T-cell (primary cell): ENCODE measurements around the gene NTRK1. TPM values are rescaled to one million over a fixed set of nuclear protein-coding genes. Genes with fewer than 3 reads are reported as not detected.

Experiments
- ATAC-seq, 4 experiments: fragments of 200-7000 bp in 3 of 4; fragments of 150-1000 bp in 1 of 4; cut with Tn5 transposase; replicated peaks in 1 of 4; 1 replicate in 3 of 4; 2 replicates in 1 of 4; pipeline ENCODE4 v1.10.0; 2021; ENCODE audit warnings: moderate library complexity in 3 of 4, mild to moderate bottlenecking in 2 of 4, moderate number of reproducible peaks in 1 of 4
- CTCF ChIA-PET, 2 donors: fragments of 300-600 bp; sonication (Branson Sonifier 250); formaldehyde crosslinking; loops; one replicate each; lab custom pipeline; 2022; ENCODE audit warnings: antibody characterized with exemption in 2 of 2; lab: Charles Lee
- POLR2A ChIA-PET, 2 donors: fragments of 300-600 bp; sonication (Branson Sonifier 250); formaldehyde crosslinking; loops; one replicate each; lab custom pipeline; 2022; ENCODE audit warnings: antibody characterized with exemption in 2 of 2; lab: Charles Lee
- DNase-seq, 35 experiments: peaks; one replicate each; pipeline versions ENCODE4 v3.0.0 to v3.0.0-alpha.2; 2013 to 2023
- H3K27ac ChIP-seq: one replicate; pipeline ENCODE4 v1.5.1; 2013; ENCODE audit warnings: low read length
- H3K27me3 ChIP-seq, 2 experiments: replicated peaks in 1 of 2; 1 replicate in 1 of 2; 2 replicates in 1 of 2; pipeline versions ENCODE4 v1.6.1 to v1.7.0; 2013; ENCODE audit warnings: low read length in 1 of 2, mixed read lengths in 1 of 2; ENCODE audit not compliant: control insufficient read depth in 2 of 2, insufficient read depth in 2 of 2; ENCODE audit errors: extremely low read depth in 1 of 2
- H3K36me3 ChIP-seq, 2 donors: 1 replicate in 1 of 2; 2 replicates in 1 of 2; pipeline versions ENCODE4 v1.6.1 to v1.7.0; 2013; ENCODE audit warnings: low read length in 1 of 2; ENCODE audit not compliant: control insufficient read depth in 2 of 2, insufficient read depth in 1 of 2; ENCODE audit errors: extremely low read depth in 1 of 2
- H3K4me1 ChIP-seq, 2 experiments: 1 replicate in 1 of 2; 2 replicates in 1 of 2; pipeline versions ENCODE4 v1.6.1 to v1.7.0; 2013; ENCODE audit warnings: low read length in 2 of 2, mixed read lengths in 1 of 2; ENCODE audit not compliant: insufficient read depth in 2 of 2, control insufficient read depth in 1 of 2; ENCODE audit errors: extremely low read depth in 1 of 2
- H3K4me3 ChIP-seq, 2 donors: 1 replicate in 1 of 2; 2 replicates in 1 of 2; pipeline versions ENCODE4 v1.5.1 to v1.7.0; 2013; ENCODE audit warnings: mild to moderate bottlenecking in 2 of 2, low read length in 1 of 2, moderate library complexity in 1 of 2; ENCODE audit not compliant: control insufficient read depth in 1 of 2; ENCODE audit errors: extremely low read depth in 1 of 2
- H3K9me3 ChIP-seq: 2 replicates; pipeline ENCODE4 v1.7.0; 2013
- H3K27ac Mint-ChIP-seq, 2 donors: one replicate each; pipeline ENCODE4 v1.8.0; 2020 to 2021; ENCODE audit warnings: mild to moderate bottlenecking in 2 of 2, mixed read lengths in 2 of 2
- H3K27me3 Mint-ChIP-seq, 2 donors: one replicate each; pipeline ENCODE4 v1.8.0; 2021 to 2022; ENCODE audit warnings: mixed read lengths in 2 of 2
- H3K36me3 Mint-ChIP-seq: one replicate; pipeline ENCODE4 v1.8.0; 2021; ENCODE audit warnings: mixed read lengths
- H3K4me1 Mint-ChIP-seq, 3 donors: one replicate each; pipeline ENCODE4 v1.8.0; 2020 to 2022; ENCODE audit warnings: mixed read lengths in 3 of 3, mild to moderate bottlenecking in 1 of 3
- H3K4me3 Mint-ChIP-seq, 3 donors: one replicate each; pipeline ENCODE4 v1.8.0; 2020 to 2022; ENCODE audit warnings: mild to moderate bottlenecking in 3 of 3, mixed read lengths in 3 of 3, moderate library complexity in 3 of 3
- H3K9me3 Mint-ChIP-seq, 3 donors: one replicate each; pipeline ENCODE4 v1.8.0; 2020 to 2022; ENCODE audit warnings: mixed read lengths in 3 of 3
- WGBS: methylation state at CpG from one replicate; pipeline ENCODE4 v1.1.5; 2013; ENCODE audit warnings: missing lambda C conversion rate; ENCODE audit not compliant: insufficient coverage; 5-methylcytosine and 5-hydroxymethylcytosine counted together
- total RNA-seq, 35 experiments: library from RNA in 6 of 35; stranded (reverse) in 6 of 35; fragments of 120-200 nt in 1 of 35; gene quantifications; one replicate each; pipeline versions ENCODE4 v1.2.1 to v1.2.4 and lab custom pipeline; 2013 to 2026

Gene NTRK1
- total RNA-seq, 5 donors from 2014 or later (not counting 1 experiment from before 2014, with no cell fraction given), result 0.36 to 1.2 (median 0.60) TPM

DNA sequence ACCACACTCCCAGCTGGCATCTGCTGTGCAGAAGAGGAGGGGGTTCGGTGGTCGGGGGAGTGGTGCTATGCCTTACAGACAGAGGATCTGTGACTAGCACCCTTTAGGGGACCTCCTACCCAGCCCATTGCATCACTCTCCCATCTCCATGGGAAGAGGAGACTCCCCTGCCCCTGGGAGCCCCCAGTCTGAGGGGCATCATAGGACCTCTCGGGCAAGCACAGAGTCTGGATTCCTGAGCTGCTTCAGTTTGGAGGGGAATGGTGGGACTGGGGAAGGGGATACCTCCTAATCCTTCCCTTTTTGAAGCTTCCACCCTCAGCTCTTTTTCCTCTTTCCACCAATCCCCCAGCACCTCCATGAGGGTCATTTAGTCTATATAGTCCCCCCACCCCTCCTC, 3.1 kb upstream of the NTRK1 start:
- H3K4me1 ChIP-seq, result peaks cover 5 to 27% of the 10 kb centered on the region in 2 experiments
- CTCF ChIA-PET, result interaction anchor here (1.0 to 5.8 kb wide), 4 partner anchors 19 to 61 kb away, joined by 3 to 57 read pairs (median 14); no protein-coding TSS in a partner anchor
- peaks cover 10 to 23% (median 20%) of the 10 kb centered on the region in 3 donors for H3K4me1 Mint-ChIP-seq
- no peaks in the 10 kb centered on the region for H3K9me3 ChIP-seq
- POLR2A ChIA-PET, result no interaction called here
- H3K9me3 Mint-ChIP-seq, result no peaks in the 10 kb centered on the region
- H3K27ac Mint-ChIP-seq, result no peak overlapping the region
- H3K4me3 ChIP-seq, result no peak overlapping the region
- no peaks in the 10 kb centered on the region for H3K36me3 ChIP-seq
- DNase-seq (no peak), ATAC-seq (no peak)
- no peaks in the 10 kb centered on the region for H3K36me3 Mint-ChIP-seq
- no peak overlapping the region for H3K4me3 Mint-ChIP-seq
- WGBS, result no CpG with 5 or more reads among the region's 3 CpGs
- no peak overlapping the region for H3K27ac ChIP-seq
- peaks cover 31 to 46% of the 10 kb centered on the region in 2 donors for H3K27me3 Mint-ChIP-seq
- peaks cover 9 to 68% of the 10 kb centered on the region in 2 experiments for H3K27me3 ChIP-seq

DNA sequence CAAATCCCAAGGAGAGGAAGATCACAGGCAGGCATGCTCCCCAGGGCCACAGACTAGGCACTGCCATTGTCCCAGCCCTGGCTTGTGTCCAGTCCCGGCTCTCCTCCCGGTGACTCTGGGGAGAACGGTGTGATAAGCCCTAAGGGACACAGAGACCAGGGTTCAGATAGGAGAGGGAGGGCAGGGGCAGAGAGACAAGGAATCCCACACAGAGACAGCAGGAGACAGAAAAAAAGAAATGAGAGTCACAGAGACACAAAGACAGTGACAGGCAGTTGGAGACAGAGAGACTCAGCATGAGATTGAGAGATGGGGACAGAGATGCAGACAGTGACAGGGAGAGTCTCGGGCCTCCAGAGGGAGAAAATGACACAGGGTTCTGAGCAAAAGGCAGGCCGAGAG, 2.1 kb upstream of the NTRK1 start:
- 68% methylated on average over 5 of the region's 5 CpGs for WGBS
- DNase-seq (no peak), ATAC-seq (no peak)
- Mint-ChIP-seq H3K27me3 (peaks cover 41 to 56% of the 10 kb centered on the region in 2 donors), H3K9me3 (no peaks in the 10 kb centered on the region), H3K4me3 (peak overlapping the region in 1 of 3 donors; percentile 42), H3K36me3 (no peaks in the 10 kb centered on the region), H3K4me1 (peaks cover 13 to 30% (median 25%) of the 10 kb centered on the region in 3 donors), H3K27ac (peak overlapping the region in 1 of 2 donors; percentile 41)
- Histone ChIP-seq H3K27me3 (peaks cover 9 to 78% of the 10 kb centered on the region in 2 experiments), H3K36me3 (no peaks in the 10 kb centered on the region), H3K9me3 (no peaks in the 10 kb centered on the region), H3K4me3 (no peak overlapping the region), H3K27ac (no peak overlapping the region), H3K4me1 (peaks cover 5 to 30% of the 10 kb centered on the region in 2 experiments)
- ChIA-PET CTCF (interaction anchor here (1.0 to 5.8 kb wide), 5 partner anchors 20 to 62 kb away, joined by 3 to 57 read pairs (median 26); no protein-coding TSS in a partner anchor), POLR2A (no interaction called here)

DNA sequence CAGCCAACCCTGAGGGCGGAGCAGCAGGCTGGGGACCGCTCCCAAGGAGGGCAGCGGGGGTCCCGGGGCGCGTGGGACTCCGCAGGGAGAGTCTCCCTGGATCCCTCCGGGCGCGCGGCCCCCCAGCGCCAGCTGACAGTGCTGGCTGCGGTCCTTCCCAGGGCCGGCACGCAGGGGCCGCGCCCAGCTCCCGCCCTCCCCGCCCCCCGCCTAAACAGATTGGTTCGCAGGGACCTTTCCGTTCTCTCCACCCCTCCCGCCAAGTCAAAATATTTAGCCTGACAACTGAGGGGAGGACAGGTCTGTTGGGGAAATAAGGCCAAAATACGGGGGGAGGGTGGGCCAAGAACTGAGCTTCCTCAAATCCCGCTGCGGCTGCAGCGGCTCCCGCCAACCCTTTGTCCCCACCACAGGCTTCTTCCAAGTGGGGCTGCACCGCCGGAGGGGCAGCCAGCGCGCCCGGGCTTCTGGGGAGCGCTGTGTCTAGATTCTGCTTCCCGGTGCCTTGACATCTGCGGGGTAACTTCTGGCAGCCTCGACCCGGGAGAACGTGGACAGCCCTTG, 1.6 kb upstream of the NTRK1 start, which contains the start of gene INSRR:
Gene INSRR (minus strand): TSS at position 159 of the 564 bp plus-strand sequence. CDS start 496 bp downstream, outside the sequence.
- no peaks in the 10 kb centered on the region for H3K9me3 Mint-ChIP-seq
- Histone ChIP-seq H3K9me3 (no peaks in the 10 kb centered on the region), H3K27me3 (peaks cover 12 to 80% of the 10 kb centered on the region in 2 experiments), H3K4me3 (peak within 1 kb of the TSS; percentile 38 to 71), H3K4me1 (peaks cover 5 to 30% of the 10 kb centered on the region in 2 experiments), H3K27ac (no peak within 1 kb of the TSS), H3K36me3 (no peaks in the 10 kb centered on the region)
- ChIA-PET CTCF (interaction anchor here (0.6 to 5.8 kb wide), 14 partner anchors 10 to 169 kb away, joined by 3 to 57 read pairs (median 11); partner anchors contain the start of genes ISG20L2 (in 1 of the 2) and METTL25B (in 1 of the 2)), POLR2A (interaction anchor here in 1 of 2 donors (1.4 kb wide), 1 partner anchor 58 kb away, joined by 3 read pairs; no protein-coding TSS in a partner anchor)
- ATAC-seq (peak in 1 of 4 experiments; percentile 3), DNase-seq (no peak)
- no peaks in the 10 kb centered on the region for H3K36me3 Mint-ChIP-seq
- peaks cover 16 to 32% (median 29%) of the 10 kb centered on the region in 3 donors for H3K4me1 Mint-ChIP-seq
- H3K27me3 Mint-ChIP-seq, result peaks cover 45 to 61% of the 10 kb centered on the region in 2 donors
- H3K4me3 Mint-ChIP-seq, result peak within 1 kb of the TSS; percentile 69 to 90 (median 75)
- H3K27ac Mint-ChIP-seq, result peak within 1 kb of the TSS in 1 of 2 donors; percentile 41
- WGBS, result 23% methylated on average over 28 of the region's 39 CpGs

DNA sequence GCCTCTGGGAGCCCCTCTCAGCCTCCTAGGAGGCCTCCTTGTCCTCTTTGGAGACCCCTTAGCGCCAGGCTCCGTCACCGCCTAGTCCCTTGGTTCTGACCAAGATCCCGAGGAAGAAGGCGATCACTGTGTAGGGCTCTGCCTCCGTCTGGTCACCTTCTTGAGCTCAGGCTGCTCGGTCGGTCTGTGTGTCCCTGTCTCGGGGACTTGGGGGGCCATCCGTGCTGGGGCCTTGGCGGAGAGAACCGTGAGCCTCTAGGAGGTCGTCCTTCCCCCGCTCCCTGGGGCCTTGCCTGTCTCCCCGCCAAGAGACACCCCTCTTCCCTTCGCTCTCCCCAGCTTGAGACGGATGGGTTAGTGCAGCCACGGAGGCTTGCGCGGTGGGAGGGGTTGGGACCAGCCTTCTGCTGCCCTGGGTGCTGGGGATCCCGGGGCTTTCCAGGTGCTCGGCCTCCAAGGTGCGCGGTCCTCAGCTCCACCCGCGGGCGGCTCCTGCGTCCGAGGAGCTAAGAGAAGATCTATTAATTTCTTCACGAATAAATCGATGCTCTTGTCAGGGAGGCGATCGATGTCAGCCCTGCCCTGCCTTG, 1.0 kb upstream of the NTRK1 start:
- WGBS, result 2% methylated on average over 29 of the region's 33 CpGs
- ATAC-seq, result peak; percentile 17 to 34 (median 26)
- peak in 8 of 35 experiments; percentile 10 to 42 (median 17) for DNase-seq
- H3K4me3 Mint-ChIP-seq, result peak overlapping the region; percentile 69 to 90 (median 75)
- H3K27ac ChIP-seq, result no peak overlapping the region
- H3K4me3 ChIP-seq, result peak overlapping the region; percentile 38 to 71
- peaks cover 18 to 32% (median 30%) of the 10 kb centered on the region in 3 donors for H3K4me1 Mint-ChIP-seq
- H3K4me1 ChIP-seq, result peaks cover 5 to 30% of the 10 kb centered on the region in 2 experiments
- peaks cover 13 to 80% of the 10 kb centered on the region in 2 experiments for H3K27me3 ChIP-seq
- POLR2A ChIA-PET, result interaction anchor here in 1 of 2 donors (1.4 kb wide), 1 partner anchor 59 kb away, joined by 3 read pairs; no protein-coding TSS in a partner anchor
- H3K36me3 ChIP-seq, result no peaks in the 10 kb centered on the region
- CTCF ChIA-PET, result interaction anchor here (0.6 to 5.8 kb wide), 20 partner anchors 10 to 170 kb away, joined by 3 to 57 read pairs (median 8); partner anchors contain the start of genes CRABP2 (in 1 of the 2), ISG20L2 (in 1 of the 2) and METTL25B (in 1 of the 2)
- H3K9me3 Mint-ChIP-seq, result no peaks in the 10 kb centered on the region
- no peaks in the 10 kb centered on the region for H3K36me3 Mint-ChIP-seq
- no peak overlapping the region for H3K27ac Mint-ChIP-seq
- peaks cover 50 to 64% of the 10 kb centered on the region in 2 donors for H3K27me3 Mint-ChIP-seq
- H3K9me3 ChIP-seq, result no peaks in the 10 kb centered on the region

DNA sequence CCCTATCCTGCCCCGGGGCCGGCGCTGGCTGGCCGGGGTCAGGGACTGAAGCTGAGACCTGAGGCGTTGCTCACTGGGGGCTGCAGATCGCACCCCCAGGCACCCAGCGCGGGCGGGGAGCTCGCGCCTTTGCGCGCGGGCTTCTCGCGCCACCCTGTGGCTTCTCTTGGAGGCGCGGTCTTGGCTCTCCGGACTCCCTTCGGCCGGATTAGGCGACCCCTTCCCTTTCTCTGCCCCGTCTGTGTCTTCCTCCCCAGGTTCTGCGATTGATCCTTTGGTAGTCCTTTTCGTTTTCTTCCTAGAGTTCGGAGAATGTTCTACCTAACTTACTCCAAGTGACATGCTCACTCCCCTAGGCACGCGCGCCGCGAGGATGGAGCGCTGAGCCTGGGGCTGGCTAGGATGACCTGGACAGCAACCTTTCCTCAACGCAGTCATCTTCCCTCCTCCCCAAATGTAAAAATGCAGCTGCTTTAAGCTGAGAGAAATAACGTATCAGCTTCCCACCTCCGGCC, 495 bp upstream of the NTRK1 start:
- no peak overlapping the region for H3K27ac ChIP-seq
- no peak overlapping the region for H3K27ac Mint-ChIP-seq
- no peaks in the 10 kb centered on the region for H3K9me3 ChIP-seq
- peak overlapping the region; percentile 69 to 90 (median 75) for H3K4me3 Mint-ChIP-seq
- peaks cover 18 to 32% (median 30%) of the 10 kb centered on the region in 3 donors for H3K4me1 Mint-ChIP-seq
- peak overlapping the region; percentile 38 to 71 for H3K4me3 ChIP-seq
- POLR2A ChIA-PET, result interaction anchor here in 1 of 2 donors (1.4 kb wide), 1 partner anchor 59 kb away, joined by 3 read pairs; no protein-coding TSS in a partner anchor
- peaks cover 50 to 70% of the 10 kb centered on the region in 2 donors for H3K27me3 Mint-ChIP-seq
- H3K36me3 Mint-ChIP-seq, result no peaks in the 10 kb centered on the region
- peak in 31 of 35 experiments; percentile 17 to 73 (median 37) for DNase-seq
- 4% methylated on average over 30 of the region's 35 CpGs for WGBS
- H3K36me3 ChIP-seq, result no peaks in the 10 kb centered on the region
- CTCF ChIA-PET, result interaction anchor here (0.6 to 5.8 kb wide), 19 partner anchors 11 to 170 kb away, joined by 3 to 57 read pairs (median 8); partner anchors contain the start of genes CRABP2 (in 1 of the 2), ISG20L2 (in 1 of the 2) and METTL25B (in 1 of the 2)
- H3K9me3 Mint-ChIP-seq, result no peaks in the 10 kb centered on the region
- peaks cover 13 to 86% of the 10 kb centered on the region in 2 experiments for H3K27me3 ChIP-seq
- peak; percentile 69 to 74 (median 70) for ATAC-seq
- H3K4me1 ChIP-seq, result peaks cover 5 to 30% of the 10 kb centered on the region in 2 experiments
